Neural progenitor cell (in vitro differentiated cells): Measurements from ENCODE around the gene CRB2.

Experiments used
- EZH2 ChIP-seq: fragments of 200-600 bp; sonication (generic); IDR thresholded peaks from 2 replicates; pipeline ENCODE4 v1.6.1; 2017; ENCODE audit warnings: antibody characterized with exemption, mild to moderate bottlenecking, moderate library complexity
- EZH2phosphoT487 ChIP-seq: fragments of 200-600 bp; sonication (generic); IDR thresholded peaks from 2 replicates; pipeline ENCODE4 v1.6.1; 2017; ENCODE audit warnings: antibody characterized with exemption
- TF ChIP-seq, protein P1 (sequence below): fragments of 200-600 bp; sonication (generic); IDR thresholded peaks from 2 replicates; pipeline ENCODE4 v1.5.1; 2017; ENCODE audit warnings: antibody characterized with exemption, mild to moderate bottlenecking

DNA sequence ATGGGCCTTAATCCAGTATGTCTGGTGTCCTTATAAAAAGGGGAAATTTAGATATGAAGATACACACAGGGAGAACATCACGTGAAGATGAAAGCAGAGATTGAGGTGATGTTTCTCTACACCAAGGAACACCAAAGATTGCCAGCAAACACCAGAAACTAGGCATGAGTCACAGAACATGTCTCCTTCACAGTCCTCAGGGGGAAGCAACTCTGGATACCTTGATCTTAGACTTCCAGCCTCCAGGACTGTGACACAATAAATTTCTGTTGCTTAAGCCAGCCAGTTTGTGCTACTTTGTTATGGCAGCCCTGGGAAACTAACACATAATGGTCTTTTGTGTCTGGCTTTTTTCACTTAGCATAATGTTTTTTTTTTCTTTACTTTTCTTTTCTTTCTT, 46.4 kb upstream of the CRB2 start:
- TF ChIP-seq, protein P1, sequence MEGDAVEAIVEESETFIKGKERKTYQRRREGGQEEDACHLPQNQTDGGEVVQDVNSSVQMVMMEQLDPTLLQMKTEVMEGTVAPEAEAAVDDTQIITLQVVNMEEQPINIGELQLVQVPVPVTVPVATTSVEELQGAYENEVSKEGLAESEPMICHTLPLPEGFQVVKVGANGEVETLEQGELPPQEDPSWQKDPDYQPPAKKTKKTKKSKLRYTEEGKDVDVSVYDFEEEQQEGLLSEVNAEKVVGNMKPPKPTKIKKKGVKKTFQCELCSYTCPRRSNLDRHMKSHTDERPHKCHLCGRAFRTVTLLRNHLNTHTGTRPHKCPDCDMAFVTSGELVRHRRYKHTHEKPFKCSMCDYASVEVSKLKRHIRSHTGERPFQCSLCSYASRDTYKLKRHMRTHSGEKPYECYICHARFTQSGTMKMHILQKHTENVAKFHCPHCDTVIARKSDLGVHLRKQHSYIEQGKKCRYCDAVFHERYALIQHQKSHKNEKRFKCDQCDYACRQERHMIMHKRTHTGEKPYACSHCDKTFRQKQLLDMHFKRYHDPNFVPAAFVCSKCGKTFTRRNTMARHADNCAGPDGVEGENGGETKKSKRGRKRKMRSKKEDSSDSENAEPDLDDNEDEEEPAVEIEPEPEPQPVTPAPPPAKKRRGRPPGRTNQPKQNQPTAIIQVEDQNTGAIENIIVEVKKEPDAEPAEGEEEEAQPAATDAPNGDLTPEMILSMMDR: no peak
- no peak for TF ChIP-seq EZH2
- no peak for TF ChIP-seq EZH2phosphoT487
